Fibroblast of the aortic adventitia (primary cell): ENCODE results near the gene TADA1. TPM values are rescaled to one million over a fixed set of nuclear protein-coding genes. Genes with fewer than 3 reads are reported as not detected.
"Not testable (repeated sequence)": the region's sequence is repeated elsewhere in the genome, so short reads cannot be mapped to it uniquely, and the experiment has no call there.

Experiments
- DNase-seq: peaks from one replicate; pipeline ENCODE4 v3.0.0-alpha.2; 2010; ENCODE audit warnings: low read depth
- H3K4me3 ChIP-seq: 2 replicates; pipeline ENCODE4 v1.5.1; 2011; ENCODE audit warnings: low read depth, mild to moderate bottlenecking, control low read depth, low read length, moderate library complexity
- total RNA-seq: library from RNA; depleted of rRNA; stranded (reverse); fragments of >200 nt; gene quantifications from 2 replicates; pipeline ENCODE4 v1.2.3, GENCODE V29; 2012; ENCODE audit warnings: low replicate concordance
- TF ChIP-seq, protein P1 (sequence below): IDR thresholded peaks from 2 replicates; pipeline ENCODE4 v1.5.1; 2011; ENCODE audit warnings: mild to moderate bottlenecking, low read length, control low read depth, inconsistent platforms; ENCODE audit not compliant: insufficient read depth

TADA1 gene
- total RNA-seq, 1 donor, result 12.1 TPM

GRCh38 chr1:166838766-166839599 lies 37.1 kb downstream of the TADA1 start, which contains the start of gene POGK:
TSS of gene POGK (plus strand) at chr1:166839475. CDS start at chr1:166840957, 1,482 bp downstream.
- peak within 1 kb of the TSS; percentile 77 for H3K4me3 ChIP-seq
- peak; percentile 85 for DNase-seq
- TF ChIP-seq, protein P1, sequence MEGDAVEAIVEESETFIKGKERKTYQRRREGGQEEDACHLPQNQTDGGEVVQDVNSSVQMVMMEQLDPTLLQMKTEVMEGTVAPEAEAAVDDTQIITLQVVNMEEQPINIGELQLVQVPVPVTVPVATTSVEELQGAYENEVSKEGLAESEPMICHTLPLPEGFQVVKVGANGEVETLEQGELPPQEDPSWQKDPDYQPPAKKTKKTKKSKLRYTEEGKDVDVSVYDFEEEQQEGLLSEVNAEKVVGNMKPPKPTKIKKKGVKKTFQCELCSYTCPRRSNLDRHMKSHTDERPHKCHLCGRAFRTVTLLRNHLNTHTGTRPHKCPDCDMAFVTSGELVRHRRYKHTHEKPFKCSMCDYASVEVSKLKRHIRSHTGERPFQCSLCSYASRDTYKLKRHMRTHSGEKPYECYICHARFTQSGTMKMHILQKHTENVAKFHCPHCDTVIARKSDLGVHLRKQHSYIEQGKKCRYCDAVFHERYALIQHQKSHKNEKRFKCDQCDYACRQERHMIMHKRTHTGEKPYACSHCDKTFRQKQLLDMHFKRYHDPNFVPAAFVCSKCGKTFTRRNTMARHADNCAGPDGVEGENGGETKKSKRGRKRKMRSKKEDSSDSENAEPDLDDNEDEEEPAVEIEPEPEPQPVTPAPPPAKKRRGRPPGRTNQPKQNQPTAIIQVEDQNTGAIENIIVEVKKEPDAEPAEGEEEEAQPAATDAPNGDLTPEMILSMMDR, result no peak

GRCh38 chr1:166836733-166837132 lies 39.3 kb downstream of the TADA1 start:
- DNase-seq, result no peak
- TF ChIP-seq, protein P1, result no peak
- H3K4me3 ChIP-seq, result no peak overlapping the region

- not testable (repeated sequence) for H3K4me3 ChIP-seq, DNase-seq
Measured at GRCh38 chr1:166829762-166830161, 46.3 kb downstream of the TADA1 start.

DNA sequence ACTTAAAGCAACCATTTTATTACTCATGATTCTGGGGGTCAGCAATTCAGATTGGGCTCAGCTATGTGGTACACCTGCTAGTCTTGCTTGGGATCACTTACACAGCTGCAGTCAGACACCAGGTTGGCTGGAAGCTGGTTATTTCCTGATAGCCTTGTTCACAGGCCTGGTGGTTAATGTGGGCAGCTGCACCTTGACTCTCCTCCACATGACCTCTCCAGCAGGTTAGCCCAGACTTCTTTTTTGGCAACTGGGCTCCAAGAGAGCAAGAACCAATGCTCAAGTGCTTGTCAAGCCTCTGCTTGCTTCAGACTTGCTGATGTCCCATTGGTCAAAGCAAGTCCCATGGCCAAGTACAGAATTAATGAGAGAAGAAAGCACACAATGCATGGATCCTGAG lies 48.6 kb downstream of the TADA1 start:
- H3K4me3 ChIP-seq, result no peak overlapping the region
- TF ChIP-seq, protein P1, result no peak
- no peak for DNase-seq

- TF ChIP-seq, protein P1, result peak; percentile 47
- no peak for DNase-seq
- no peak overlapping the region for H3K4me3 ChIP-seq
Measured at GRCh38 chr1:166822385-166822784, 53.7 kb downstream of the TADA1 start.

- H3K4me3 ChIP-seq, result no peak overlapping the region
- DNase-seq, result no peak
- TF ChIP-seq, protein P1, result no peak
Measured at GRCh38 chr1:166819974-166820373, 56.1 kb downstream of the TADA1 start.

- TF ChIP-seq, protein P1, result no peak
Measured at GRCh38 chr1:166814611-166815010, 61.5 kb downstream of the TADA1 start.

More at GRCh38 chr1:166814611-166815010, 61.5 kb downstream of the TADA1 start:
- H3K4me3 ChIP-seq, result no peak overlapping the region
- peak; percentile 41 for DNase-seq
